ENCODE results near the gene TKTL1.
"Not testable (repeated sequence)": the region's sequence is repeated elsewhere in the genome, so short reads cannot be mapped to it uniquely, and the experiment has no call there.

Gene TKTL1, protein sequence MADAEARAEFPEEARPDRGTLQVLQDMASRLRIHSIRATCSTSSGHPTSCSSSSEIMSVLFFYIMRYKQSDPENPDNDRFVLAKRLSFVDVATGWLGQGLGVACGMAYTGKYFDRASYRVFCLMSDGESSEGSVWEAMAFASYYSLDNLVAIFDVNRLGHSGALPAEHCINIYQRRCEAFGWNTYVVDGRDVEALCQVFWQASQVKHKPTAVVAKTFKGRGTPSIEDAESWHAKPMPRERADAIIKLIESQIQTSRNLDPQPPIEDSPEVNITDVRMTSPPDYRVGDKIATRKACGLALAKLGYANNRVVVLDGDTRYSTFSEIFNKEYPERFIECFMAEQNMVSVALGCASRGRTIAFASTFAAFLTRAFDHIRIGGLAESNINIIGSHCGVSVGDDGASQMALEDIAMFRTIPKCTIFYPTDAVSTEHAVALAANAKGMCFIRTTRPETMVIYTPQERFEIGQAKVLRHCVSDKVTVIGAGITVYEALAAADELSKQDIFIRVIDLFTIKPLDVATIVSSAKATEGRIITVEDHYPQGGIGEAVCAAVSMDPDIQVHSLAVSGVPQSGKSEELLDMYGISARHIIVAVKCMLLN

DNA sequence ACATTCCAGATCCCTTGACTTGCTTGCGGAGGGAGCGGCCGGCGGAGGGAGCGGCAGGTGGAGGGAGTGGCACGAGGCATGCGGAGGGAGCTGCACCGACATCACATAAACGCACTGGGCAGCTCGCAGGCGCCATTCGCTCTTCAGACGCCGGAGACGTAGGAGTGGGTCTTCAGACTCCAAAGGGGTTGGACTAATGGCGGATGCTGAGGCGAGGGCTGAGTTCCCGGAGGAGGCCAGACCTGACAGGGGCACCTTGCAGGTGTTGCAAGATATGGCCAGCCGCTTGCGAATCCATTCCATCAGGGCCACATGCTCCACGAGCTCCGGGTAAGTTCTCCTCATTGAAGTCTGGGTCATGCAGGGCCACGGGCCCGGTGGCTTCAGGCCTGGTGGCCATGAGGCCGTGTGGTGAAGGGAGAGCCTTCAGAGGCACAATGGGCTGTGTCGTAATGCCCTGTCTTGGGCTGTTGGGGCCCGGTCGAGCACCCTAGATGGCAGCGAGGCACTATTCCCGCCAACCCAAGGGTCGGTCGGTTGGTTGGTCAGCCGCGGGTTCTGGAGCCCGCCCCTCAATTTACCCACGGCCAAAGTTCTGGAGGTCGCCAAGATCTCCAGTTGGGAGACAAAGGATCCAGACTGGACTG is at the start of gene TKTL1:
Gene TKTL1, plus strand, starts transcription at position 132 of the 647 bp plus-strand sequence. Its CDS starts 65 bp downstream, at position 197.
- DNase-seq (ENCODE audit: low read depth), result no peak
- TF ChIP-seq, protein P1, sequence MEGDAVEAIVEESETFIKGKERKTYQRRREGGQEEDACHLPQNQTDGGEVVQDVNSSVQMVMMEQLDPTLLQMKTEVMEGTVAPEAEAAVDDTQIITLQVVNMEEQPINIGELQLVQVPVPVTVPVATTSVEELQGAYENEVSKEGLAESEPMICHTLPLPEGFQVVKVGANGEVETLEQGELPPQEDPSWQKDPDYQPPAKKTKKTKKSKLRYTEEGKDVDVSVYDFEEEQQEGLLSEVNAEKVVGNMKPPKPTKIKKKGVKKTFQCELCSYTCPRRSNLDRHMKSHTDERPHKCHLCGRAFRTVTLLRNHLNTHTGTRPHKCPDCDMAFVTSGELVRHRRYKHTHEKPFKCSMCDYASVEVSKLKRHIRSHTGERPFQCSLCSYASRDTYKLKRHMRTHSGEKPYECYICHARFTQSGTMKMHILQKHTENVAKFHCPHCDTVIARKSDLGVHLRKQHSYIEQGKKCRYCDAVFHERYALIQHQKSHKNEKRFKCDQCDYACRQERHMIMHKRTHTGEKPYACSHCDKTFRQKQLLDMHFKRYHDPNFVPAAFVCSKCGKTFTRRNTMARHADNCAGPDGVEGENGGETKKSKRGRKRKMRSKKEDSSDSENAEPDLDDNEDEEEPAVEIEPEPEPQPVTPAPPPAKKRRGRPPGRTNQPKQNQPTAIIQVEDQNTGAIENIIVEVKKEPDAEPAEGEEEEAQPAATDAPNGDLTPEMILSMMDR (IDR thresholded peaks at IDR 0.05; ENCODE audit: insufficient read depth, low read depth, low read length, missing control alignments), result no peak
- H3K4me3 ChIP-seq (ENCODE audit: low read length), result no peak within 1 kb of the TSS

DNA sequence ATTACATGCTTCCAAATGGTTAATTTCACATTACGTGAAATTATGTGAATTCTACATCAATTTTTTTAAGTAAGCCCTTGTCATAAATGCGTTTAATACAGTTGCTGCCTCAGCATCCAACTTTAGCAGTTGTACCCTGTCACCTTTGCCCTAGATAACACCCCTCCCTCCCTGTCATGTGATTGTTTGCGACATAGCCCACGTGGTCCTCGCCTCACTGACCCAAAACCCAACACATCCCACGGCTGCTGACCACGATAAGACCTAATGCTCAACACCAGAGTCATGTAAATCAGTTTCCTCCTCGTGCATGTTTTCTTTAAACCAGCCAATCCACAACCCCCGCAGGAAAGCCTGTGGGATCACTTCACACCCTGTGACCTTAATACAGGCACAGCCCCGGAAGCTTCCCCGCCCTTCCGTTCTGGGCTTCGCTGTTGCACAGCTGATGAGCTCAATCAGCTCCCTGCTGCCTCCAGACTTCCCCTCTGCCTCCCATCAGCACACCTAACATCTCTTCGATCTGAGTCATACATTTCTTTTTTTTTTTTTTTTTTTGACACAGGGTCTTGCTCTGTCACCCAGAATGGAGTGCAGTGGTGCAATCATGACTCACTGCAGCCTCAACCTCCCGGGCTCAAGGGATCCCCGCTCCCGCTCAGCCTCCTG is 48.1 kb upstream of the TKTL1 start:
- not testable (repeated sequence) for DNase-seq (ENCODE audit: low read depth); H3K4me3 ChIP-seq (ENCODE audit: low read length)

DNA sequence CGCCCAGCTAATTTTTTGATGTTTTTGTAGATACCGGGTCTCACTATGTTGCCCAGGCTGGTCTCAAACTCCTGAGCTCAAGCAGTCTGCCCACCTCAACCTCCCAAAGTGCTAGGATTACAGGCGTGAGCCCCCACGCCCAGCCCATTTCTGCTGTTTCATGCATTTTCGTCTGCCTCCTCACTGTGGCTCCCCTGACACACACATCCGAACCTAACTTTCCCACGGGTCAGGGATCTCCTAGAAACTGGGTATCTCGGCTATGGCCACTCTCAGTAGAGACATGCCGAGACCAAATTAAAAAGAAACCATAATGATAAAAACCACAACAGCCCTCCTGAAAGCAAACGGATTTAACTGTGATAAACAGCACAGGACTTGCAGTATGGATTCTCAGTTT is 47.5 kb upstream of the TKTL1 start:
- not testable (repeated sequence) for H3K4me3 ChIP-seq (ENCODE audit: low read length); DNase-seq (ENCODE audit: low read depth)

DNA sequence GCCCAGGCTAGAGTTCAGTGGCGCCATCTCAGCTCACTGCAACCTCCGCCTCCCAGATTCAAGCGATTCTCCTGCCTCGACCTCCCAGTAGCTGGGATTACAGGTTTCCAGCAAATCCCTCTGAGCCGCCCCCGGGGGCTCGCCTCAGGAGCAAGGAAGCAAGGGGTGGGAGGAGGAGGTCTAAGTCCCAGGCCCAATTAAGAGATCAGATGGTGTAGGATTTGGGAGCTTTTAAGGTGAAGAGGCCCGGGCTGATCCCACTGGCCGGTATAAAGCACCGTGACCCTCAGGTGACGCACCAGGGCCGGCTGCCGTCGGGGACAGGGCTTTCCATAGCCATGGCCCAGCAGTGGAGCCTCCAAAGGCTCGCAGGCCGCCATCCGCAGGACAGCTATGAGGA is 38.3 kb upstream of the TKTL1 start, which contains the start of gene OPN1MW3:
Gene OPN1MW3, plus strand, starts transcription at position 301 of the 400 bp plus-strand sequence. Its CDS starts 38 bp downstream, at position 339.
- not testable (repeated sequence) for DNase-seq (ENCODE audit: low read depth); H3K4me3 ChIP-seq (ENCODE audit: low read length)

DNA sequence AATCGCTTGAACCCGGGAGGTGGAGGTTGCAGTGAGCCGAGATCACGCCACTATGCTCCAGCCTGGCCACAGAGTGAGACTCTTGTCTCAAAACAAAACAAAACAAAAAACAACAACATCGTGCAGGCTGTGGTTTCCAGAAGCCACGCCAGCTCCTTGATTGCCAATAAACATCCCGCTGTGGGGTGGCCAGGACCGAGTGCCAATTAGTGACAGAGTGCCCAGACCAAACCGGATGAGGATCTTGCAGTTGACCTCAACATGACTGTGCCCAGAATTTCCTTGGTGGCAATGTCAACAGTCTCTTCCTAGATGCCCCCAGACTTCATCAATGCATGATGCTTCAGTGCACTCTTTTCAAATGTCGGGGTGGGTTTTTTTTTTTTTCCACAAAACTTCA is 36.9 kb upstream of the TKTL1 start:
- H3K4me3 ChIP-seq (ENCODE audit: low read length); DNase-seq (ENCODE audit: low read depth): not testable (repeated sequence)

DNA sequence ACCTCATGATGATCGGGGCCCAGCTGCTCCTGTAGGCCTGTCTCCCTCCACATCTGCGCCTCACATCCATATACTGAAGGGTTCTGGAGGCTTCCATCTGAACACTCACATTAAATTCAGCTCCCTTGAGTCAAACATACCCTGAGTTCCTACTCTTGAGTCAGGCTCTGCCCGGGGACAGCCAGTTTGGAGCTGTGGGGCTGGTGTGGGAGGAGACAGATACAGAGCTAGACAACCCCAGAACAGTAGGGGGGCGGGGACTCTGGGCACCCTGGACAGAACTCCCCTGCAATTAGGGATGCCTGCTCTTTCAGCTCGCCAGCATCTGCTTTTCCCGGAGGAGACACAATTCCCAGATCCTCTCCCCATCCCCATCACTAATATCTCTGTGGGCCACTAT is 32.5 kb upstream of the TKTL1 start:
- H3K4me3 ChIP-seq (ENCODE audit: low read length), result not testable (repeated sequence)

DNA sequence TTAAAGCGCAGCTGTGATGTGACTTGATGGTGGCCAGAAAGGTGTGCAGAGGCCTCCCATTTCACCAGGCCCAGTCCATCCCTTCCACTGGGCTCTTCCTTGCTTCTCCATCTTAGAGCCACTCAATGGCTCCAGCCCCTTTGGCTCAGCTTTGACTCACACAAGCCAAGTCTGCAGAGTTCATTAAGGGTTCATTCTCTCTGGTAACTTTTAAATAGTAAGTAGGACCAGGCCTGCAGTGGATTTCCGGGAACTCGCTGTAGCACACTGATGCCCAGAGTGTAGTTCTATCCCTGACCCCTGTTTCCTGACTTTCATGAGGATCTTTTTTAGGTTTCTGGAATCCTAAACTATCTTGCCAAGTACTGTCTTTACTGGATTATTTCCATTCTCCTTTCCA is 26.4 kb upstream of the TKTL1 start:
- not testable (repeated sequence) for H3K4me3 ChIP-seq (ENCODE audit: low read length); DNase-seq (ENCODE audit: low read depth)

More for the DNA sequence above, 32.5 kb upstream of the TKTL1 start:
- not testable (repeated sequence) for DNase-seq (ENCODE audit: low read depth)

DNA sequence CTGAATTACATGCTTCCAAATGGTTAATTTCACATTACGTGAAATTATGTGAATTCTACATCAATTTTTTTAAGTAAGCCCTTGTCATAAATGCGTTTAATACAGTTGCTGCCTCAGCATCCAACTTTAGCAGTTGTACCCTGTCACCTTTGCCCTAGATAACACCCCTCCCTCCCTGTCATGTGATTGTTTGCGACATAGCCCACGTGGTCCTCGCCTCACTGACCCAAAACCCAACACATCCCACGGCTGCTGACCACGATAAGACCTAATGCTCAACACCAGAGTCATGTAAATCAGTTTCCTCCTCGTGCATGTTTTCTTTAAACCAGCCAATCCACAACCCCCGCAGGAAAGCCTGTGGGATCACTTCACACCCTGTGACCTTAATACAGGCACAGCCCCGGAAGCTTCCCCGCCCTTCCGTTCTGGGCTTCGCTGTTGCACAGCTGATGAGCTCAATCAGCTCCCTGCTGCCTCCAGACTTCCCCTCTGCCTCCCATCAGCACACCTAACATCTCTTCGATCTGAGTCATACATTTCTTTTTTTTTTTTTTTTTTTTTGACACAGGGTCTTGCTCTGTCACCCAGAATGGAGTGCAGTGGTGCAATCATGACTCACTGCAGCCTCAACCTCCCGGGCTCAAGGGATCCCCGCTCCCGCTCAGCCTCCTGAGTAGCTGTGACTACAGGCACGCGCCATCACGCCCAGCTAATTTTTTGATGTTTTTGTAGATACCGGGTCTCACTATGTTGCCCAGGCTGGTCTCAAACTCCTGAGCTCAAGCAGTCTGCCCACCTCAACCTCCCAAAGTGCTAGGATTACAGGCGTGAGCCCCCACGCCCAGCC is 10.9 kb upstream of the TKTL1 start:
- H3K4me3 ChIP-seq (ENCODE audit: low read length); DNase-seq (ENCODE audit: low read depth): not testable (repeated sequence)

DNA sequence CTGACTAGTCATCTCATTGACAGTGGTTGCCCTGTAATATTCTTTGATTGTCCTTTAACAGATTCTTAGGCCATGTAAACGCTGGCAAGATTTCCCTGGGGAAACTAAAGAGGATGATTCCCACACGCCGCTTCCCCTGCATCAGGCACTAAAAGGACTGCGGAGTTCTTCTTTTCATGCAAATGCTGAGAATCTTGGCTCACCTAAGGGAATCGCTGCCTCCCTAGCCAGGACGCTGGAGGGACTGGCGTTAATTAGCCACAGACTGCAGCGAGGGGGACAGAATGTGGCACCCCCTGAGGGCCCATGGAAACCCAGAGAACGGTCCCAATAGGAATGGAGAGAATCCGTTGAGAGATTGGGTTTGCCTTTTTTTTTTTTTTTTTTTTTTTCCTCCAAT is 9.2 kb upstream of the TKTL1 start:
- DNase-seq (ENCODE audit: low read depth); H3K4me3 ChIP-seq (ENCODE audit: low read length): not testable (repeated sequence)

DNA sequence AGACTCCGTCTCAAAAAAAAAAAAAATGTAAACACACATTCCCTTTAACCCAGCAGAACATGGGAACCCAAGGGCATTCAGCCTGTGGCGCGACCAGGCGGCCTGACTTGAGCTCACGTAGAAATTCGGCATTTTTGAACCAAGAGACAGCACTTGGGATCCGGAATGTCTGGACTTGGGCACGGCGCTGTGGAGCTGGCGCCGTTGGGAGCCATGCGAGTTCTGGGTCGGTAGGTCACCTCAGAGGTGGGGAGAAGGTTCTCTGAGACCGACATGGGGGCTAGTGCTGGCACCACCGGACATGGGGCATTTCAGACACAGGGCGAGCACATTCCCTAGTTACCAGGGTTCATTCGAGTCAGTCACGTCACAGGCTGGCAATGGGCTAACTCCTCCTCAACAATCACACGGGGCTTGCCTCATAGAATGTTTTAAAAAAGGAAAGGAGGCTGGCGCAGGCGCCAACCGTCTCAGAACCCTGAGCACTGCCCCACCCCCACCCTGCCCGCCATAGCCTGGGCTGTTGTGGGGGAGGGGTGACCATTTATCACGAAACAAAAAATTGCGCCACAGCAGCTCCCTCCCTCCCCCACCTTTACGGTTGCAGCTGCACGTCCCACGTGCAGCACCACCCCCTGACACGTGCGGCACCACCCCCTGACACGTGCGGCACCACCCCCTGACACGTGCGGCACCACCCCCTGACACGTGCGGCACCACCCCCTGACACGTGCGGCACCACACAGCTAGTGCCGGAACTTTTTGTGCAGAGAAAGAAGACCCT is 612 bp upstream of the TKTL1 start, which contains the start of gene TEX28:
Gene TEX28, minus strand, starts transcription at position 334 of the 784 bp plus-strand sequence. CDS start 3,007 bp downstream, outside the sequence.
- no peak within 1 kb of the TSS for H3K4me3 ChIP-seq (ENCODE audit: low read length)
- DNase-seq (ENCODE audit: low read depth), result no peak
- TF ChIP-seq, protein P1 (IDR thresholded peaks at IDR 0.05; ENCODE audit: insufficient read depth, low read depth, low read length, missing control alignments), result no peak

All from epithelial cell of esophagus (primary cell).